Panc1 (cell line): Measurements from ENCODE around the gene STRADB. TPM values are rescaled to one million over a fixed set of nuclear protein-coding genes. Genes with fewer than 3 reads are reported as not detected.

ENCODE experiments used
- ATAC-seq: fragments of 200-7000 bp; cut with Tn5 transposase; 2 replicates; pipeline ENCODE4 v1.9.1; 2020; ENCODE audit warnings: mild to moderate bottlenecking, moderate library complexity
- BruUV-seq: library from RNA; stranded (reverse); fragments of 400-500 nt; replicated peaks from 2 replicates; lab custom pipeline; 2021; lab: Mats Ljungman, UMichigan
- CTCF ChIA-PET: fragments of 300-600 bp; sonication (Branson Sonifier 250); formaldehyde crosslinking; loops from one replicate; lab custom pipeline; 2022; ENCODE audit warnings: antibody characterized with exemption; lab: Charles Lee
- POLR2A ChIA-PET: fragments of 300-600 bp; sonication (Branson Sonifier 250); formaldehyde crosslinking; loops from one replicate; lab custom pipeline; 2022; ENCODE audit warnings: antibody characterized with exemption; lab: Charles Lee
- DNase-seq: peaks from one replicate; pipeline ENCODE4 v3.0.0-alpha.2; 2010; ENCODE audit warnings: low read depth, low spot score
- H3K27ac ChIP-seq: 2 replicates; pipeline ENCODE4 v1.5.1; 2011; ENCODE audit warnings: mild to moderate bottlenecking, low read length, inconsistent platforms
- H3K27me3 ChIP-seq: fragments of 200-500 bp; sonication (Bioruptor generic); 2 replicates; pipeline ENCODE4 v1.6.0; 2014; ENCODE audit warnings: low read length, inconsistent platforms; ENCODE audit not compliant: control insufficient read depth, insufficient read depth
- H3K36me3 ChIP-seq: fragments of 200-500 bp; sonication (Bioruptor generic); 2 replicates; pipeline ENCODE4 v1.5.1; 2014; ENCODE audit warnings: inconsistent platforms, mild to moderate bottlenecking, low read length, moderate library complexity; ENCODE audit not compliant: control insufficient read depth, insufficient read depth
- H3K4me1 ChIP-seq: 2 replicates; pipeline ENCODE4 v1.5.1; 2011; ENCODE audit warnings: inconsistent platforms, mild to moderate bottlenecking, low read length, moderate library complexity; ENCODE audit not compliant: control insufficient read depth, insufficient read depth
- H3K4me3 ChIP-seq, 2 experiments: 2 replicates each; pipeline ENCODE4 v1.5.1; 2011 to 2012; ENCODE audit warnings: low read depth in 2 of 2, low read length in 2 of 2, mild to moderate bottlenecking in 2 of 2, inconsistent platforms in 1 of 2, moderate library complexity in 1 of 2
- H3K9me3 ChIP-seq: fragments of 200-500 bp; sonication (Bioruptor generic); 2 replicates; pipeline ENCODE4 v1.5.1; 2014; ENCODE audit warnings: low read depth, mild to moderate bottlenecking, inconsistent platforms, low read length, moderate library complexity; ENCODE audit not compliant: control insufficient read depth, insufficient read depth
- CTCF ChIP-seq: fragments of 450-650 bp; IDR thresholded peaks from 2 replicates; pipeline ENCODE4 v1.5.1; 2017; ENCODE audit warnings: mild to moderate bottlenecking
- POLR2AphosphoS5 ChIP-seq: IDR thresholded peaks from 2 replicates; pipeline ENCODE4 v1.6.1; 2012; ENCODE audit warnings: mild to moderate bottlenecking, low read depth, low read length, moderate library complexity
- REST ChIP-seq, 2 experiments: IDR thresholded peaks; 2 replicates each; pipeline ENCODE4 v1.6.1; 2011 to 2012; ENCODE audit warnings: low read depth in 2 of 2, control low read depth in 1 of 2, low read length in 1 of 2, mild to moderate bottlenecking in 1 of 2, moderate library complexity in 1 of 2; ENCODE audit not compliant: insufficient read depth in 1 of 2
- SIN3A ChIP-seq: IDR thresholded peaks from 2 replicates; pipeline ENCODE4 v1.6.1; 2012; ENCODE audit warnings: low read depth, mild to moderate bottlenecking, low read length, moderate library complexity, borderline replicate concordance; ENCODE audit not compliant: insufficient read depth
- TCF7L2 ChIP-seq: IDR thresholded peaks from 2 replicates; pipeline ENCODE4 v1.6.1; 2011; ENCODE audit warnings: mild to moderate bottlenecking, low read depth, low read length, inconsistent platforms
- in situ Hi-C: cut with HindIII; loops from 2 replicates; pipeline ENCODE4 v1.10.0; 2016; ENCODE audit warnings: low sequenced_read_pairs, low pct_unique_long_range_greater_than_20kb
- intact Hi-C: fragments of 100-400 bp; cut with micrococcal nuclease; formaldehyde crosslinking; loops from one replicate; pipeline ENCODE4 v1.10.0; 2022; ENCODE audit not compliant: unreplicated experiment
- total RNA-seq: library from RNA; stranded (reverse); gene quantifications from one replicate; pipeline ENCODE4 v1.2.1, GENCODE V29; 2021; ENCODE audit not compliant: unreplicated experiment

The STRADB gene
- total RNA-seq, 1 experiment from 2014 or later: 33.4 TPM

DNA sequence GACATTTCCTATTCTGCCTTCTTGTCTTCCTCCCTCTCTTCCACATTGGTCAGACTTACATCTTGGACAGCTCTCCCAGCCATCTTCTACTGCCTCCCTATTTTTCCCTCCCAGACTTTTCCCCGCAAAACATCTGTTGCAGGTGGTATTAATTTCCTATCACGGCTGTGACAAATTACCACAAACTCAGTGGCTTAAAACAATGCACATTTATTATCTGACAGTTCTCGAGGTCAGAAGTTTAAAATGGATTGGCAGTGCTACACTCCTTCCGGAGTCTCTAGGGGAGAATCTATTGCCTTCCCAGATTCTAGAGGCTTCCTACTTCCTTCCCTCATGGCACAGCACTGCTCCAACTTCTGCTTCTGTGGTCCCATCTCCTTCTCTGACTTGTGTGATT lies 33.3 kb downstream of the STRADB start:
- CTCF ChIA-PET: no interaction called here
- BruUV-seq: no TSS peak
- intact Hi-C loops: no loop called here
- POLR2A ChIA-PET: no interaction called here
- no peaks in the 10 kb centered on the region for H3K9me3 ChIP-seq
- in situ Hi-C loops: no loop called here
- H3K27ac ChIP-seq: no peak overlapping the region
- no peak for DNase-seq
- no peaks in the 10 kb centered on the region for H3K4me1 ChIP-seq
- no peak for TF ChIP-seq REST (IDR thresholded peaks at IDR 0.05; ENCODE audit: insufficient read depth in 1 of 2, low read depth in 2 of 2, low read length in 1 of 2)
- no peak for TF ChIP-seq POLR2AphosphoS5
- no peak for TF ChIP-seq CTCF
- no peaks in the 10 kb centered on the region; the same call in 1 of the 2 replicates for H3K36me3 ChIP-seq
- no peak for ATAC-seq
- no peaks in the 10 kb centered on the region; the same call in 1 of the 2 replicates for H3K27me3 ChIP-seq
- no peak overlapping the region for H3K4me3 ChIP-seq

DNA sequence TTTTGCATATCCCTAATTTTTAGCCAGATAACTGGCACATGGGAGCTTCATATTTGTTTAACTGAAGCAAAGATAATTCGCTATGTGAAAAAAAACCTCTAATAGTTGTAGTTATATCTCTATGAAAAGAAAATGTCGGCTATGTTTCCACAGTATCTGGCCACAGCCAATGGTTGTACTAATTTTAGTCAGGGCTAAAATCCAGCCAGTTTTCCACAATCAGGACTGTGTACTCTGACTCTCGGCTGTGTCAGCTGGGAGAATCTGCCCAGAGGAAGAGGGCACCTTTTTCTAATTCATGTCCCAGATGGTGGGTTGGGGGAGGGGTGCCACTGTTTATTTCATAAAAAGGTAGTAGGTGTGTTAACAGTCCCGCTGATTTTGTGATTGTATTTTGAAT lies 38.8 kb downstream of the STRADB start:
- no peaks in the 10 kb centered on the region for H3K9me3 ChIP-seq
- H3K27me3 ChIP-seq: peaks cover 15% of the 10 kb centered on the region; the same call in 1 of the 2 replicates
- no TSS peak for BruUV-seq
- TF ChIP-seq CTCF (no peak), REST (IDR thresholded peaks at IDR 0.05; ENCODE audit: insufficient read depth in 1 of 2, low read depth in 2 of 2, low read length in 1 of 2) (no peak), TCF7L2 (no peak), POLR2AphosphoS5 (no peak), SIN3A (no peak)
- intact Hi-C loops: no loop called here
- no peak for ATAC-seq
- H3K4me3 ChIP-seq: no peak overlapping the region
- H3K27ac ChIP-seq: no peak overlapping the region
- ChIA-PET POLR2A (no interaction called here), CTCF (no interaction called here)
- no peak for DNase-seq
- H3K36me3 ChIP-seq: no peaks in the 10 kb centered on the region
- in situ Hi-C loops: no loop called here
- H3K4me1 ChIP-seq: no peaks in the 10 kb centered on the region
